Osteoblast (primary cell): ENCODE data around the gene ERP44. TPM values are rescaled to one million over a fixed set of nuclear protein-coding genes. Genes with fewer than 3 reads are reported as not detected.

Source experiments
- DNase-seq: peaks from one replicate; pipeline ENCODE4 v3.0.0; 2011; ENCODE audit warnings: low spot score, mixed read lengths; ENCODE audit not compliant: insufficient read length; ENCODE audit errors: missing footprints
- H2AFZ ChIP-seq: 2 replicates; pipeline ENCODE4 v1.6.0; 2011; ENCODE audit warnings: mild to moderate bottlenecking, low read length
- H3K27ac ChIP-seq: 2 replicates; pipeline ENCODE4 v1.5.1; 2011; ENCODE audit warnings: mild to moderate bottlenecking, low read depth, low read length, moderate library complexity
- H3K27me3 ChIP-seq: 2 replicates; pipeline ENCODE4 v1.6.0; 2012; ENCODE audit warnings: mild to moderate bottlenecking, control low read depth, inconsistent platforms, low read length, moderate library complexity; ENCODE audit not compliant: insufficient read depth
- H3K36me3 ChIP-seq: 2 replicates; pipeline ENCODE4 v1.5.1; 2011; ENCODE audit warnings: mild to moderate bottlenecking, low read length, control low read depth, moderate library complexity; ENCODE audit not compliant: insufficient read depth
- H3K4me1 ChIP-seq: 2 replicates; pipeline ENCODE4 v1.5.1; 2011; ENCODE audit warnings: mild to moderate bottlenecking, low read length, control low read depth, moderate library complexity; ENCODE audit not compliant: insufficient read depth
- H3K4me2 ChIP-seq: 2 replicates; pipeline ENCODE4 v1.6.0; 2011; ENCODE audit warnings: mild to moderate bottlenecking, low read length; ENCODE audit not compliant: insufficient read depth
- H3K4me3 ChIP-seq: fragments of 200-600 bp; sonication (generic); 3 replicates; pipeline ENCODE4 v1.5.1; 2012; ENCODE audit warnings: mild to moderate bottlenecking, low read length, inconsistent platforms; ENCODE audit not compliant: insufficient read depth
- H3K79me2 ChIP-seq: 2 replicates; pipeline ENCODE4 v1.6.0; 2012; ENCODE audit warnings: mild to moderate bottlenecking, low read length, control low read depth, inconsistent platforms; ENCODE audit not compliant: insufficient read depth
- H3K9me3 ChIP-seq: 2 replicates; pipeline ENCODE4 v1.5.1; 2011; ENCODE audit warnings: low read depth, low read length, control low read depth
- H4K20me1 ChIP-seq: 2 replicates; pipeline ENCODE4 v1.6.0; 2012; ENCODE audit warnings: mild to moderate bottlenecking, low read length, control low read depth; ENCODE audit not compliant: insufficient read depth
- total RNA-seq: library from RNA; depleted of rRNA; stranded (reverse); fragments of >200 nt; gene quantifications from 2 replicates; pipeline ENCODE4 v1.2.3, GENCODE V29; 2012
- TF ChIP-seq, protein P1 (sequence below): IDR thresholded peaks from 2 replicates; pipeline ENCODE4 v1.5.1; 2011; ENCODE audit warnings: mild to moderate bottlenecking, low read depth, low read length, moderate library complexity; ENCODE audit errors: extremely low read depth

Gene ERP44
- total RNA-seq, 1 donor, result 13.8 TPM

DNA sequence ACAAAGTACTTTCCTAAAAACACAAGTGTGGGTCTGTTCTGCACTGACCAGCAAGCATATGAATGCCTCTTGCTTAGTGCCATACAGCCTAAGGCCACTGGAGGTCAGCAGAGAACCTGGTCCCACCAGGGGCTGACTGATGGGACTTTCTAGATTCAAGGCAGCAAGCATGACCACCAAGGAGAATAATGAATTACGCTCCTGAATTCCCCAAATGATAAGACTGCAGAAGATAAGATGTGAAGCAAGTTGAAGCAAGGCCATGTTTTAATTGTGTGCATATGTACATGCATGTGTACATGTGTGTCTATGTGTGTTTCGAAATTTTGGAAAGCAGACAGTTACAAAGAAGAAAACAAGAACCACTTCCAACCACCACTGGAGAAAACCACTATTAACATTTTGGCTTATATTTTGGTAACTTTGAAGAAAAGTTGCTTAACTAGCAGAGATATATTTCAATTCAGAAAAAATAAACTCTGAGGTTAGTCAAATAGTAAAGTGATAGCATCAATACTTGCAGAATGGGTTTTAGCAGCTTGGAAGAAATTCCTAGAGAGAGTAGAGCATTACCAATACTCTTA is 70.5 kb downstream of the ERP44 start:
- TF ChIP-seq, protein P1, sequence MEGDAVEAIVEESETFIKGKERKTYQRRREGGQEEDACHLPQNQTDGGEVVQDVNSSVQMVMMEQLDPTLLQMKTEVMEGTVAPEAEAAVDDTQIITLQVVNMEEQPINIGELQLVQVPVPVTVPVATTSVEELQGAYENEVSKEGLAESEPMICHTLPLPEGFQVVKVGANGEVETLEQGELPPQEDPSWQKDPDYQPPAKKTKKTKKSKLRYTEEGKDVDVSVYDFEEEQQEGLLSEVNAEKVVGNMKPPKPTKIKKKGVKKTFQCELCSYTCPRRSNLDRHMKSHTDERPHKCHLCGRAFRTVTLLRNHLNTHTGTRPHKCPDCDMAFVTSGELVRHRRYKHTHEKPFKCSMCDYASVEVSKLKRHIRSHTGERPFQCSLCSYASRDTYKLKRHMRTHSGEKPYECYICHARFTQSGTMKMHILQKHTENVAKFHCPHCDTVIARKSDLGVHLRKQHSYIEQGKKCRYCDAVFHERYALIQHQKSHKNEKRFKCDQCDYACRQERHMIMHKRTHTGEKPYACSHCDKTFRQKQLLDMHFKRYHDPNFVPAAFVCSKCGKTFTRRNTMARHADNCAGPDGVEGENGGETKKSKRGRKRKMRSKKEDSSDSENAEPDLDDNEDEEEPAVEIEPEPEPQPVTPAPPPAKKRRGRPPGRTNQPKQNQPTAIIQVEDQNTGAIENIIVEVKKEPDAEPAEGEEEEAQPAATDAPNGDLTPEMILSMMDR, result peak; percentile 97
- peak; percentile 56 for DNase-seq
- Histone ChIP-seq H2AFZ (no peak overlapping the region), H3K4me2 (no peak overlapping the region), H4K20me1 (no peaks in the 10 kb centered on the region), H3K4me1 (no peaks in the 10 kb centered on the region), H3K36me3 (no peaks in the 10 kb centered on the region), H3K27me3 (no peaks in the 10 kb centered on the region), H3K79me2 (peaks cover 3% of the 10 kb centered on the region), H3K27ac (no peak overlapping the region), H3K9me3 (no peaks in the 10 kb centered on the region), H3K4me3 (no peak overlapping the region)

DNA sequence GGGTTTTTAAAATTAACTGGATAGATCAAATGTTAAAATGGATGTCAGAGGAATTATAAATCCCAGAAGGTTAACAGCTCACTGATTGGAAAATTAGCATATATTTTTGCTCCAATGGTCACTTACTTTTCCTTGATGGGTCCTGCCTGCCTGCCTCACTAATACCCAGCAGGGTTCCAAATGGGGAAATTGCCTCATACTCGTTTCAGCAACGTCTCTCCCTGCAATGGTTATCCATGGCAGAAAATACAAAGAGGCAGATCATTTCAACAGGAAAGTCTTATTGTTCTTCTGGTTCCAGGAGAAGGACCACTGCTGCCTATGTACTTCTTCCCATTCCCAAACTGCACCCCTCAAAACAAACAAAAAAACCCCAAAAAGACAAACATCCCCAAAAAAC is 71.3 kb downstream of the ERP44 start:
- no peak overlapping the region for H2AFZ ChIP-seq
- H3K27me3 ChIP-seq, result no peaks in the 10 kb centered on the region
- H3K27ac ChIP-seq, result no peak overlapping the region
- H3K4me1 ChIP-seq, result no peaks in the 10 kb centered on the region
- H3K79me2 ChIP-seq, result peaks cover 3% of the 10 kb centered on the region
- H3K36me3 ChIP-seq, result no peaks in the 10 kb centered on the region
- no peaks in the 10 kb centered on the region for H3K9me3 ChIP-seq
- no peak overlapping the region for H3K4me2 ChIP-seq
- TF ChIP-seq, protein P1, result no peak
- no peak overlapping the region for H3K4me3 ChIP-seq
- no peaks in the 10 kb centered on the region for H4K20me1 ChIP-seq
- no peak for DNase-seq

DNA sequence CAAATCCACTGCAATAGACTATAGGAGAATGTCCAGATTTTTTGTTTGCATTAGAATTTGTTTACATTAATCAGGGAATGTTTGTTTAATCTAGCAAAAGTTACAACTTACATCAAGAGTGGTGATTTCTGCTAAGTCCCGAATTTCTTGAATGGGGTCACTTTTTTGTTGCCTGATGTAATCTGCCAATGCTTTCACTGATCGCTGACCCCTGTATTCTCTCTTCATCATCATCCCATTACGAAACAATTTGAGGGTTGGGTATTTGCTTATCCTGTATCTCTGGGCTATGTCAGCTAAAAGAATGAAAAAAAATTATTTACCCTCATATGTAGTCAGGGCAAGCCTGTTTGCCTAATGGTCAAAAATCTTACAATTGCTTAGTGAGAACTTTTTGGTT is 76.9 kb downstream of the ERP44 start:
- Histone ChIP-seq H4K20me1 (no peaks in the 10 kb centered on the region), H3K4me1 (peaks cover 11% of the 10 kb centered on the region), H3K36me3 (peaks cover 5% of the 10 kb centered on the region), H3K79me2 (no peaks in the 10 kb centered on the region), H3K9me3 (no peaks in the 10 kb centered on the region), H3K4me3 (no peak overlapping the region), H2AFZ (no peak overlapping the region), H3K4me2 (no peak overlapping the region), H3K27me3 (no peaks in the 10 kb centered on the region), H3K27ac (no peak overlapping the region)
- no peak for DNase-seq
- TF ChIP-seq, protein P1, result no peak

DNA sequence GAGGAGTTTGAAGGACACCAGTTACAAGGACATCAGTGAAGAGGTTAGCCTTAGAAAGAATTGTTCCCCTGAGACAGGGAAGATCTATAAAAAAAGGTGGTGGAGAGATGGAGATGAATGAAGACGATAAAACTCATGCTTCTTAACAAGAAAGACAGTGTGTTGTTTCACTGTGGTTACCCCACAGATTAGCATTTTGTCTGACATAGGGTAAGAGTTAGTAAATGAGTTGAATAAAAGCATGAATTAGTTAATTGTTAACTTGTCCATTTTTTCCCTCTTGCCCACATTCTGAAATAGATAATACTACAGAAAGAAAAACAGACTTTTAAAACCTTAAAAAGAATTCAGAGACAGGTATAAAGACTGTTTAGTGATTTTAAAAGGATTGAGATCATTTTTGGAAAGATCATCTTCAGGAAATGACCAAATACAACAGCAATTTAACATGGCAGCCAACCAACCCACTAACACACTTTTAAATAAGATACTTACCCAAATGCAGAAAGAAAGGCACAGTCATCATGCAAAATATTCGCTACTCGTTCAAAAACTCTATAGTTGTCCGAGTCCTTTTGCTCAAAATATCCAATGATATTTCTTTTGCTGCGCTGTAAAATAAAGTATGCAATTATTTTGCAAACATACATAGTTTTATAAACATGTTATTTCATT is 78.5 kb downstream of the ERP44 start:
- no peak overlapping the region for H3K4me2 ChIP-seq
- peaks cover 13% of the 10 kb centered on the region for H3K36me3 ChIP-seq
- TF ChIP-seq, protein P1, result no peak
- DNase-seq, result no peak
- no peaks in the 10 kb centered on the region for H3K79me2 ChIP-seq
- no peak overlapping the region for H3K27ac ChIP-seq
- peaks cover 11% of the 10 kb centered on the region for H3K4me1 ChIP-seq
- no peak overlapping the region for H2AFZ ChIP-seq
- no peaks in the 10 kb centered on the region for H4K20me1 ChIP-seq
- H3K4me3 ChIP-seq, result no peak overlapping the region
- no peaks in the 10 kb centered on the region for H3K27me3 ChIP-seq
- no peaks in the 10 kb centered on the region for H3K9me3 ChIP-seq
